HepG2 (cell line): ENCODE results near the gene CXCL8. TPM values are rescaled to one million over a fixed set of nuclear protein-coding genes. Genes with fewer than 3 reads are reported as not detected.

Source experiments
- ISX ChIP-seq: sonication (generic); formaldehyde crosslinking; conservative IDR thresholded peaks from 2 replicates; pipeline ENCODE4 v1.5.0; 2020; ENCODE audit warnings: missing genetic modification reagents
- RCOR2 ChIP-seq: IDR thresholded peaks from 2 replicates; pipeline ENCODE4 v1.6.1; 2016; ENCODE audit warnings: missing biosample characterization, missing genetic modification reagents
- SP1 ChIP-seq, 2 experiments: fragments of 450-650 bp in 1 of 2; sonication (generic) in 1 of 2; formaldehyde crosslinking in 1 of 2; IDR thresholded peaks; 2 replicates each; pipeline versions ENCODE4 v1.4.0 to v1.6.1; 2016 to 2020; ENCODE audit warnings: missing genetic modification reagents in 1 of 2
- THAP11 ChIP-seq: IDR thresholded peaks from 2 replicates; pipeline ENCODE4 v1.6.1; 2016; ENCODE audit warnings: missing biosample characterization, missing genetic modification reagents
- ZSCAN29 ChIP-seq: sonication (generic); formaldehyde crosslinking; conservative IDR thresholded peaks from 2 replicates; pipeline ENCODE4 v1.4.0; 2020; ENCODE audit warnings: mild to moderate bottlenecking, missing genetic modification reagents
- polyA plus RNA-seq, 8 experiments: library from polyadenylated mRNA; depleted of rRNA in 3 of 8; stranded (reverse) in 7 of 8; unstranded in 1 of 8; fragments of >200 nt; fragmentation: Illumina TruSeq in 4 of 8; extraction: Trizol in 4 of 8; gene quantifications; 2 replicates each; pipeline versions ENCODE4 v1.2.1 to v1.2.3, GENCODE V29; 2011 to 2016; ENCODE audit warnings: low read depth in 4 of 8, missing spikeins in 1 of 8, mixed read lengths in 1 of 8; ENCODE audit not compliant: insufficient read depth in 1 of 8
- total RNA-seq, 5 experiments: library from RNA; depleted of rRNA; stranded (reverse); fragments of >200 nt; fragmentation: Illumina TruSeq; extraction: Trizol; gene quantifications; 2 replicates each; pipeline ENCODE4 v1.2.3, GENCODE V29; 2016; ENCODE audit warnings: low read depth in 1 of 5
- TF ChIP-seq, protein P1 (sequence below): sonication (generic); formaldehyde crosslinking; IDR thresholded peaks from 2 replicates; pipeline ENCODE4 v1.8.0; 2022; ENCODE audit warnings: missing genetic modification reagents, mild to moderate bottlenecking, moderate library complexity, borderline replicate concordance
- TF ChIP-seq, protein P2 (sequence below): sonication (generic); formaldehyde crosslinking; IDR thresholded peaks from 2 replicates; pipeline ENCODE4 v1.8.0; 2022; ENCODE audit warnings: mild to moderate bottlenecking, missing genetic modification reagents; ENCODE audit not compliant: insufficient replicate concordance
- TF ChIP-seq, protein P3 (sequence below): sonication (generic); formaldehyde crosslinking; IDR thresholded peaks from 2 replicates; pipeline ENCODE4 v1.5.1; 2020; ENCODE audit warnings: mild to moderate bottlenecking, missing genetic modification reagents, moderate library complexity
- TF ChIP-seq, protein P4 (sequence below): sonication (generic); formaldehyde crosslinking; IDR thresholded peaks from 2 replicates; pipeline ENCODE4 v1.4.0; 2020; ENCODE audit warnings: missing genetic modification reagents

The CXCL8 gene
- total and polyA plus RNA-seq, 2 of the 13 experiments (the other 11 are each of a cell fraction or from before 2014, with no cell fraction given), result 1.8 to 7.8 TPM

DNA sequence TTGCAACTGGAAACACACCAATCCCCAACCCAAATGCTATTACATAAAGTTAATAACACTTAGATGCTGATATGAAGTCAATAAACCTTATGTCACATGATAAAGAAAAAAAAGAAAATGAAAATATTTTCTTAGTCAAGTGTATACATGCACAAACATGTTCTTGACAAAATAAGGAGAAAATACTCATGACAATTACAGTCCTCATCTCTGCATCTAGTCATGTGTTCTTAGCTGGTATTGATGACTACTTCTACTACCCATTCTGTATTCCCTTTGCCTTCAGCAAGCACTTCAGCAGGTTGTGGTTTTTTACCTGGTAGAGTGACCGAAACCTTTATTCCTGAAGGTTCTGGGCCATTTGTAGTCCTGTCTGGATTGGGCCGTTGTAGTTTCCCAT, 24.9 kb downstream of the CXCL8 start (continued):
- TF ChIP-seq, protein P1, sequence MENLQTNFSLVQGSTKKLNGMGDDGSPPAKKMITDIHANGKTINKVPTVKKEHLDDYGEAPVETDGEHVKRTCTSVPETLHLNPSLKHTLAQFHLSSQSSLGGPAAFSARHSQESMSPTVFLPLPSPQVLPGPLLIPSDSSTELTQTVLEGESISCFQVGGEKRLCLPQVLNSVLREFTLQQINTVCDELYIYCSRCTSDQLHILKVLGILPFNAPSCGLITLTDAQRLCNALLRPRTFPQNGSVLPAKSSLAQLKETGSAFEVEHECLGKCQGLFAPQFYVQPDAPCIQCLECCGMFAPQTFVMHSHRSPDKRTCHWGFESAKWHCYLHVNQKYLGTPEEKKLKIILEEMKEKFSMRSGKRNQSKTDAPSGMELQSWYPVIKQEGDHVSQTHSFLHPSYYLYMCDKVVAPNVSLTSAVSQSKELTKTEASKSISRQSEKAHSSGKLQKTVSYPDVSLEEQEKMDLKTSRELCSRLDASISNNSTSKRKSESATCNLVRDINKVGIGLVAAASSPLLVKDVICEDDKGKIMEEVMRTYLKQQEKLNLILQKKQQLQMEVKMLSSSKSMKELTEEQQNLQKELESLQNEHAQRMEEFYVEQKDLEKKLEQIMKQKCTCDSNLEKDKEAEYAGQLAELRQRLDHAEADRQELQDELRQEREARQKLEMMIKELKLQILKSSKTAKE (CRISPR knock-in tag), result no peak
- no peak for TF ChIP-seq RCOR2 (CRISPR knock-in tag)
- TF ChIP-seq SP1 (IDR thresholded peaks at IDR 0.05), result no peak
- no peak for TF ChIP-seq SP1 (CRISPR knock-in tag; IDR thresholded peaks at IDR 0.05)
- TF ChIP-seq ZSCAN29, result no peak
- no peak for TF ChIP-seq ISX (CRISPR knock-in tag)
- TF ChIP-seq, protein P2, sequence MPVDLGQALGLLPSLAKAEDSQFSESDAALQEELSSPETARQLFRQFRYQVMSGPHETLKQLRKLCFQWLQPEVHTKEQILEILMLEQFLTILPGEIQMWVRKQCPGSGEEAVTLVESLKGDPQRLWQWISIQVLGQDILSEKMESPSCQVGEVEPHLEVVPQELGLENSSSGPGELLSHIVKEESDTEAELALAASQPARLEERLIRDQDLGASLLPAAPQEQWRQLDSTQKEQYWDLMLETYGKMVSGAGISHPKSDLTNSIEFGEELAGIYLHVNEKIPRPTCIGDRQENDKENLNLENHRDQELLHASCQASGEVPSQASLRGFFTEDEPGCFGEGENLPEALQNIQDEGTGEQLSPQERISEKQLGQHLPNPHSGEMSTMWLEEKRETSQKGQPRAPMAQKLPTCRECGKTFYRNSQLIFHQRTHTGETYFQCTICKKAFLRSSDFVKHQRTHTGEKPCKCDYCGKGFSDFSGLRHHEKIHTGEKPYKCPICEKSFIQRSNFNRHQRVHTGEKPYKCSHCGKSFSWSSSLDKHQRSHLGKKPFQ (CRISPR knock-in tag), result no peak
- TF ChIP-seq, protein P3, sequence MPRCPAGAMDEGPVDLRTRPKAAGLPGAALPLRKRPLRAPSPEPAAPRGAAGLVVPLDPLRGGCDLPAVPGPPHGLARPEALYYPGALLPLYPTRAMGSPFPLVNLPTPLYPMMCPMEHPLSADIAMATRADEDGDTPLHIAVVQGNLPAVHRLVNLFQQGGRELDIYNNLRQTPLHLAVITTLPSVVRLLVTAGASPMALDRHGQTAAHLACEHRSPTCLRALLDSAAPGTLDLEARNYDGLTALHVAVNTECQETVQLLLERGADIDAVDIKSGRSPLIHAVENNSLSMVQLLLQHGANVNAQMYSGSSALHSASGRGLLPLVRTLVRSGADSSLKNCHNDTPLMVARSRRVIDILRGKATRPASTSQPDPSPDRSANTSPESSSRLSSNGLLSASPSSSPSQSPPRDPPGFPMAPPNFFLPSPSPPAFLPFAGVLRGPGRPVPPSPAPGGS (CRISPR knock-in tag), result no peak
- TF ChIP-seq THAP11 (CRISPR knock-in tag), result no peak
- TF ChIP-seq, protein P4, sequence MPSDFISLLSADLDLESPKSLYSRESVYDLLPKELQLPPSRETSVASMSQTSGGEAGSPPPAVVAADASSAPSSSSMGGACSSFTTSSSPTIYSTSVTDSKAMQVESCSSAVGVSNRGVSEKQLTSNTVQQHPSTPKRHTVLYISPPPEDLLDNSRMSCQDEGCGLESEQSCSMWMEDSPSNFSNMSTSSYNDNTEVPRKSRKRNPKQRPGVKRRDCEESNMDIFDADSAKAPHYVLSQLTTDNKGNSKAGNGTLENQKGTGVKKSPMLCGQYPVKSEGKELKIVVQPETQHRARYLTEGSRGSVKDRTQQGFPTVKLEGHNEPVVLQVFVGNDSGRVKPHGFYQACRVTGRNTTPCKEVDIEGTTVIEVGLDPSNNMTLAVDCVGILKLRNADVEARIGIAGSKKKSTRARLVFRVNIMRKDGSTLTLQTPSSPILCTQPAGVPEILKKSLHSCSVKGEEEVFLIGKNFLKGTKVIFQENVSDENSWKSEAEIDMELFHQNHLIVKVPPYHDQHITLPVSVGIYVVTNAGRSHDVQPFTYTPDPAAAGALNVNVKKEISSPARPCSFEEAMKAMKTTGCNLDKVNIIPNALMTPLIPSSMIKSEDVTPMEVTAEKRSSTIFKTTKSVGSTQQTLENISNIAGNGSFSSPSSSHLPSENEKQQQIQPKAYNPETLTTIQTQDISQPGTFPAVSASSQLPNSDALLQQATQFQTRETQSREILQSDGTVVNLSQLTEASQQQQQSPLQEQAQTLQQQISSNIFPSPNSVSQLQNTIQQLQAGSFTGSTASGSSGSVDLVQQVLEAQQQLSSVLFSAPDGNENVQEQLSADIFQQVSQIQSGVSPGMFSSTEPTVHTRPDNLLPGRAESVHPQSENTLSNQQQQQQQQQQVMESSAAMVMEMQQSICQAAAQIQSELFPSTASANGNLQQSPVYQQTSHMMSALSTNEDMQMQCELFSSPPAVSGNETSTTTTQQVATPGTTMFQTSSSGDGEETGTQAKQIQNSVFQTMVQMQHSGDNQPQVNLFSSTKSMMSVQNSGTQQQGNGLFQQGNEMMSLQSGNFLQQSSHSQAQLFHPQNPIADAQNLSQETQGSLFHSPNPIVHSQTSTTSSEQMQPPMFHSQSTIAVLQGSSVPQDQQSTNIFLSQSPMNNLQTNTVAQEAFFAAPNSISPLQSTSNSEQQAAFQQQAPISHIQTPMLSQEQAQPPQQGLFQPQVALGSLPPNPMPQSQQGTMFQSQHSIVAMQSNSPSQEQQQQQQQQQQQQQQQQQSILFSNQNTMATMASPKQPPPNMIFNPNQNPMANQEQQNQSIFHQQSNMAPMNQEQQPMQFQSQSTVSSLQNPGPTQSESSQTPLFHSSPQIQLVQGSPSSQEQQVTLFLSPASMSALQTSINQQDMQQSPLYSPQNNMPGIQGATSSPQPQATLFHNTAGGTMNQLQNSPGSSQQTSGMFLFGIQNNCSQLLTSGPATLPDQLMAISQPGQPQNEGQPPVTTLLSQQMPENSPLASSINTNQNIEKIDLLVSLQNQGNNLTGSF (CRISPR knock-in tag), result no peak
- TF ChIP-seq, all 625 proteins: peak for 0
